ENCODE measurements around the gene TRNT1.

Gene TRNT1
- total RNA-seq: 48.3 to 48.5 reads per million in 2 donors

GRCh38 chr3:3126477-3127431 lies at the start of gene TRNT1:
TSS of gene TRNT1 (plus strand) at chr3:3126940. CDS start at chr3:3129041, 2,101 bp downstream.
- DNase-seq: peak; percentile 97

- no peak for DNase-seq
Measured at GRCh38 chr3:3080309-3080708, 46.4 kb upstream of the TRNT1 start.

- DNase-seq: no peak
Measured at GRCh38 chr3:3081381-3082233, 45.1 kb upstream of the TRNT1 start.

GRCh38 chr3:3082234-3082924 lies 44.4 kb upstream of the TRNT1 start:
- DNase-seq: no peak

- no peak for DNase-seq
Measured at GRCh38 chr3:3084890-3085289, 41.9 kb upstream of the TRNT1 start.

GRCh38 chr3:3085782-3086181 lies 41.0 kb upstream of the TRNT1 start:
- no peak for DNase-seq

GRCh38 chr3:3086239-3086638 lies 40.5 kb upstream of the TRNT1 start:
- DNase-seq: no peak

- DNase-seq: no peak
Measured at GRCh38 chr3:3087279-3087678, 39.5 kb upstream of the TRNT1 start.

GRCh38 chr3:3087716-3088465 lies 38.8 kb upstream of the TRNT1 start:
- DNase-seq: no peak

- no peak for DNase-seq
Measured at GRCh38 chr3:3089017-3089416, 37.7 kb upstream of the TRNT1 start.

GRCh38 chr3:3097958-3098357 lies 28.8 kb upstream of the TRNT1 start:
- DNase-seq: no peak

- no peak for DNase-seq
Measured at GRCh38 chr3:3101660-3102458, 24.9 kb upstream of the TRNT1 start.

- DNase-seq: no peak
Measured at GRCh38 chr3:3102751-3103150, 24.0 kb upstream of the TRNT1 start.

- DNase-seq: no peak
Measured at GRCh38 chr3:3105246-3105645, 21.5 kb upstream of the TRNT1 start.

- no peak for DNase-seq
Measured at GRCh38 chr3:3105815-3106214, 20.9 kb upstream of the TRNT1 start.

GRCh38 chr3:3107181-3107580 lies 19.6 kb upstream of the TRNT1 start:
- DNase-seq: no peak

- DNase-seq: no peak
Measured at GRCh38 chr3:3107858-3108257, 18.9 kb upstream of the TRNT1 start.

- no peak for DNase-seq
Measured at GRCh38 chr3:3109407-3110298, 17.1 kb upstream of the TRNT1 start.

- DNase-seq: no peak
Measured at GRCh38 chr3:3110299-3110630, 16.5 kb upstream of the TRNT1 start, which contains the start of gene IL5RA. TSS of gene IL5RA (minus strand) at chr3:3110374. CDS start at chr3:3104984, 5,390 bp downstream.

- no peak for DNase-seq
Measured at GRCh38 chr3:3110749-3111361, 15.9 kb upstream of the TRNT1 start.

Data from T-helper 9 cell (primary cell).